ENCODE measurements around the gene SEPTIN14. TPM values are rescaled to one million over a fixed set of nuclear protein-coding genes. Genes with fewer than 3 reads are reported as not detected.

The SEPTIN14 gene
- total RNA-seq, 2 experiments from 2014 or later: not detected

Other genes with a start within 250 kb of the SEPTIN14 start
- gene ZNF713, start 24.7 kb upstream of the SEPTIN14 start, total RNA-seq: 1 to 10 TPM; 1.4 to 2.0 TPM
- gene MRPS17, start 89.1 kb upstream of the SEPTIN14 start, total RNA-seq: 10 to 100 TPM; 40.0 to 40.2 TPM
- gene NIPSNAP2, start 101.8 kb upstream of the SEPTIN14 start, total RNA-seq: 10 to 100 TPM; 47.0 to 47.2 TPM
- 10 to 100 TPM; 36.3 to 38.3 TPM for gene PSPH, start 188.7 kb upstream of the SEPTIN14 start, total RNA-seq
- 100 to 1,000 TPM; 340 TPM for gene CCT6A, start 189.0 kb upstream of the SEPTIN14 start, total RNA-seq
- 100 to 1,000 TPM; 124 to 129 TPM for gene SUMF2, start 201.5 kb upstream of the SEPTIN14 start, total RNA-seq
- 1 to 10 TPM; 1.1 to 1.3 TPM for gene PHKG1, start 230.2 kb upstream of the SEPTIN14 start, total RNA-seq
- 100 to 1,000 TPM; 690 to 696 TPM for gene CHCHD2, start 243.7 kb upstream of the SEPTIN14 start, total RNA-seq